DND-41 (cell line): ENCODE measurements around the gene EXT2.

Experiments used
- EZH2 ChIP-seq: IDR thresholded peaks from 3 replicates; pipeline ENCODE4 v1.6.1; 2012; ENCODE audit warnings: borderline replicate concordance, low read depth, mild to moderate bottlenecking, moderate library complexity, low read length, inconsistent platforms; ENCODE audit not compliant: severe bottlenecking
- TF ChIP-seq, protein P1 (sequence below): IDR thresholded peaks from 2 replicates; pipeline ENCODE4 v1.5.1; 2012; ENCODE audit warnings: borderline replicate concordance, low read length, moderate library complexity, mild to moderate bottlenecking; ENCODE audit not compliant: poor library complexity, severe bottlenecking; ENCODE audit errors: extremely low read depth

DNA sequence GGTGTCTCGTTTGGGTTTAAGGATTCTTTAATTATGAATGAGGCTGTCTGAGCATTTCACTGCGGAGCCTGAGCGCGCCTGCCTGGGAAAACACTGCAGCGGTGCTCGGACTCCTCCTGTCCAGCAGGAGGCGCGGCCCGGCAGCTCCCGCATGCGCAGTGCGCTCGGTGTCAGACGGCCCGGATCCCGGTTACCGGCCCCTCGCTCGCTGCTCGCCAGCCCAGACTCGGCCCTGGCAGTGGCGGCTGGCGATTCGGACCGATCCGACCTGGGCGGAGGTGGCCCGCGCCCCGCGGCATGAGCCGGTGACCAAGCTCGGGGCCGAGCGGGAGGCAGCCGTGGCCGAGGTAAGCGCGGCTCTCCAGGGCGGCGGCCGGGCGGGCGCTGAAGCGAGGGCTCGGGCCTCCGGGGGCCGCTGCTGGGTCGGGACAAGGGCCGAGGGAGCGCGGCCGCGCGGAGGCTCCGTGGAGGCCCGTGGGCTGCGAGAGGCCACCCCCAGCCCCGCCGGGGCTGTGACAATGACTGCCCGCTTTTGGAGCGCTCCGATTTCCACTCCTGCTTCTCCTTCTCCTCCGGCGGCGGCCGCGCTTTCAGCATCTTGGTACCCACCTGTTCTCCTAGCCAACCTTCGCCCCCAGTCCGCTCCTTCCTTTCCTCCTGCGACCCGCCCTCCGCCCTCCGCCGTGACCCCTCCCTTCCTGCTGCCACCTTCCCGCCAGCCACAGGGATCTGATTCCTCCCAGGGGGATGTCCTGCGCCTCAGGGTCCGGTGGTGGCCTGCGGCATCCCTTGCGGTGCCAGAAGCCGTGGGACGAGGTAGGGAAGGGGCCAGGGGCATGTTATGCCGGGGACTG is at the start of gene EXT2:
- TF ChIP-seq, protein P1, sequence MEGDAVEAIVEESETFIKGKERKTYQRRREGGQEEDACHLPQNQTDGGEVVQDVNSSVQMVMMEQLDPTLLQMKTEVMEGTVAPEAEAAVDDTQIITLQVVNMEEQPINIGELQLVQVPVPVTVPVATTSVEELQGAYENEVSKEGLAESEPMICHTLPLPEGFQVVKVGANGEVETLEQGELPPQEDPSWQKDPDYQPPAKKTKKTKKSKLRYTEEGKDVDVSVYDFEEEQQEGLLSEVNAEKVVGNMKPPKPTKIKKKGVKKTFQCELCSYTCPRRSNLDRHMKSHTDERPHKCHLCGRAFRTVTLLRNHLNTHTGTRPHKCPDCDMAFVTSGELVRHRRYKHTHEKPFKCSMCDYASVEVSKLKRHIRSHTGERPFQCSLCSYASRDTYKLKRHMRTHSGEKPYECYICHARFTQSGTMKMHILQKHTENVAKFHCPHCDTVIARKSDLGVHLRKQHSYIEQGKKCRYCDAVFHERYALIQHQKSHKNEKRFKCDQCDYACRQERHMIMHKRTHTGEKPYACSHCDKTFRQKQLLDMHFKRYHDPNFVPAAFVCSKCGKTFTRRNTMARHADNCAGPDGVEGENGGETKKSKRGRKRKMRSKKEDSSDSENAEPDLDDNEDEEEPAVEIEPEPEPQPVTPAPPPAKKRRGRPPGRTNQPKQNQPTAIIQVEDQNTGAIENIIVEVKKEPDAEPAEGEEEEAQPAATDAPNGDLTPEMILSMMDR, result peak; percentile 84
- TF ChIP-seq EZH2, result no peak
